ENCODE results near the gene MICAL2. TPM values are rescaled to one million over a fixed set of nuclear protein-coding genes. Genes with fewer than 3 reads are reported as not detected.

MICAL2 gene
- total and polyA plus RNA-seq, 2 of the 13 experiments (the other 11 are each of a cell fraction or from before 2014, with no cell fraction given): 0.78 to 1.1 TPM

GRCh38 chr11:12167061-12168000 is 56.9 kb downstream of the MICAL2 start (continued):
- no peak for TF ChIP-seq ZNF770 (CRISPR knock-in tag; IDR thresholded peaks at IDR 0.05)
- TF ChIP-seq ZNF34 (CRISPR knock-in tag; IDR thresholded peaks at IDR 0.05; ENCODE audit: borderline replicate concordance): no peak
- TF ChIP-seq ZNF17 (CRISPR knock-in tag; IDR thresholded peaks at IDR 0.05): no peak
- TF ChIP-seq ZNF343 (CRISPR knock-in tag; IDR thresholded peaks at IDR 0.05): no peak
- no peak for TF ChIP-seq ERF (CRISPR knock-in tag; IDR thresholded peaks at IDR 0.05)
- TF ChIP-seq E2F2 (CRISPR knock-in tag; IDR thresholded peaks at IDR 0.05; ENCODE audit: borderline replicate concordance): no peak
- TF ChIP-seq ZBTB4 (CRISPR knock-in tag; IDR thresholded peaks at IDR 0.05; ENCODE audit: borderline replicate concordance): no peak
- no peak for TF ChIP-seq TEAD3 (CRISPR knock-in tag; optimal IDR thresholded peaks at IDR 0.05; ENCODE audit: borderline replicate concordance)
- TF ChIP-seq NBN (conservative IDR thresholded peaks at IDR 0.05): no peak
- 0 out of 2 replicates have a peak, but pooled peaks have one; percentile 12 for TF ChIP-seq SAP130 (CRISPR knock-in tag; IDR thresholded peaks at IDR 0.05; ENCODE audit: low read depth)
- no peak for TF ChIP-seq SAFB2 (CRISPR knock-in tag; IDR thresholded peaks at IDR 0.05; ENCODE audit: borderline replicate concordance, low read depth)
- no peak for TF ChIP-seq MNT (IDR thresholded peaks at IDR 0.05)
- TF ChIP-seq HMGXB3 (CRISPR knock-in tag; IDR thresholded peaks at IDR 0.05; ENCODE audit: borderline replicate concordance): no peak
- no peak for TF ChIP-seq ZNF256 (CRISPR knock-in tag; conservative IDR thresholded peaks at IDR 0.05)
